Retina (tissue), 1 donor: ENCODE results near the gene ADK.

ENCODE experiments used
- DNase-seq: peaks from one replicate; pipeline ENCODE4 v3.0.0-alpha.2; 2016

Gene ADK

DNA sequence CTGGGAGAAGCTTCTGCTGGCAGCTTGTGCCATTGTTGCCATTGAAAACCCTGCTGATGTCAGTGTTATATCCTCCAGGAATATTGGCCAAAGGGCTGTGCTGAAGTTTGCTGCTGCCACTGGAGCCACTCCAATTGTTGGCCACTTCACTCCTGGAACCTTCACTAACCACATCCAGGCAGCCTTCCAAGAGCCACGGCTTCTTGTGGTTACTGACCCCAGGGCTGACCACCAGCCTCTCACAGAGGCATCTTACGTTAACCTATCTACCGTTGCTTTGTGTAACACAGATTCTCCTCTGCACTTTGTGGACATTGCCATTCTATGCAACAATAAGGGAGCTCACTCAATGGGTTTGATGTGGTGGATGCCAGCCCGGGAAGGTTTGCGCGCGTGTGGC is 220.7 kb downstream of the ADK start:
- DNase-seq, result no peak

- no peak for DNase-seq
Measured at GRCh38 chr10:74373059-74373458, 222.0 kb downstream of the ADK start.

- DNase-seq, result no peak
Measured at GRCh38 chr10:74377476-74377875, 226.5 kb downstream of the ADK start.

DNA sequence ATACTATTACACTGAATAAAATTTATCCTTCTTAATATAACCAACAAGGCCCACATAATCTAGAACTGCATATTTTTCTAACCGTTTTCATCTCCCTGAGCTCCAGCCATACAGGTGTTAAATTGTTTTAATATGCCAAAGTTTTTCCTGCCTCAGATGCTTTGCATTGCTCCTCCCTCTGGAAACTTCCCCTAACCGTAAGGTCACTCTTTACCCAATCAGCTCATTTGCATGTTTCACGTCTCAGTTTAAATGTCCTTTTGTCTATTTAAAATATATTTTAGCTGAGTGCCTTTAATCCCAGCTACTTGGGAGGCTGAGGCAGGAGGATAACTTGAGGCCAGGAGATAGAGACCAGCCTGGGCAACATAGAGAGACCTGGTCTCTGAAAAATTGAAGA is 228.5 kb downstream of the ADK start:
- no peak for DNase-seq

DNA sequence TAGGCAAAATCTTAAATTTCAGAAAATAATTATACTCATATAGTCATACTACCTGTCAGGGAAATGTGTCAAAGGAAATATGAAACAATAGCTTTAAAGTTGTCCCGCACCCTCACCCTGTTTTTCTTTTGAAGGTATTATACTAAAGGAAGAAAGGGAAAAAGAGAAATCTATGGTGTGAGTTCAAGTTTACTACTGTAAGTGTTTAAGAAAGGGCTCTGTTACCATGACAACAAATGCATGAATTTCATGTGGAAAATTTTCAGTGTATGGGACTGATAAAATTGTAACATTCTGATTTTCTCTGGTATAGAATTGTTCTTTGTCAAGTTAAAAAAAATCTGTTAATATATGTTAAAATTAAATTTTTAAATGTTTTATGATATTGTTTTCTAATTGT is 229.8 kb downstream of the ADK start:
- no peak for DNase-seq

DNA sequence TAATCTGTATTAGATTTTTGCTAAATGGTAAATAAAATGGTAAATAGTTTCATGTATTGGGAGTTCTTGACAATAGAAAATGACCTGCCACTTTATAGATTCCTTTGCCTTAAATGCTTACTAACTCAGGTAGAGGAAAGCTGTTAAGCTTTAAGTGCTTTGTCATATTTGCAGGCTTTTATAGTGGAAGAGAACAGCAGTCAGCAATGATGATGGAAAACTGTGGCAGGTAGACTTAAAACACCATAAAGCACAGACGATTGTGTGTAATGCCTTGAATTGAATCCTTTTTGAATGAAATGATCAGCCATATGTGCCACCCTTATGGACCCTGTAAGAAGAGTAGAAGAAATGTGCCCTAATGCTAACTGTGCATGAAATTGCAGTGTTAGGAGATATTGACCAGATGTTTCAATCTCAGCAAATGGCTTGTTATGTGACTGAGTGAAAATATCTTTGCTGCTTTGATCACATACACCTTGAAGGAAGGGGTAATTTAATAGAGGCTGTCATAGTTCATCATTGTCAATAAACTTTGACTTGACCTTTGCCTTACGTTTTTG is 230.4 kb downstream of the ADK start:
- DNase-seq, result no peak

DNA sequence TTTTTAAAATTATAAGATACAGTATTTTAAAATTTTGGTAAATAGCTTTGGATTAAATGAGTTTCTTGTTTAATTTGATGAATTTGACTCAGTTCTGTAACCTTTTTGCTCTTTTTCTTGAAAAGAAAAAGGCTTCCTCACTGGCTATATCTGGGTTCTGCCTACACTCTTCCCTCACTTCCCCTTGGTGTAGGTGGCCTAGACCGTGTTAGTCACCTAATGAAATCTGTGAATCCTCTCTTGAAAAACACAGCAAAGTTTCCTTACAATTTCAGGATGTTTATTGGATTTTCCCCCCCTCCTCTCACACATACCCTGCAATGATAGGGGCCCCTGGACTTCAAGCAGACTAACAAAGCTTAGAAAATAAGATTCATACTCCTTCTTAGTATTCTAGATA is 231.6 kb downstream of the ADK start:
- no peak for DNase-seq

GRCh38 chr10:74383642-74384041 is 232.6 kb downstream of the ADK start:
- DNase-seq, result no peak

- DNase-seq, result no peak
Measured at GRCh38 chr10:74384615-74385183, 233.7 kb downstream of the ADK start.

DNA sequence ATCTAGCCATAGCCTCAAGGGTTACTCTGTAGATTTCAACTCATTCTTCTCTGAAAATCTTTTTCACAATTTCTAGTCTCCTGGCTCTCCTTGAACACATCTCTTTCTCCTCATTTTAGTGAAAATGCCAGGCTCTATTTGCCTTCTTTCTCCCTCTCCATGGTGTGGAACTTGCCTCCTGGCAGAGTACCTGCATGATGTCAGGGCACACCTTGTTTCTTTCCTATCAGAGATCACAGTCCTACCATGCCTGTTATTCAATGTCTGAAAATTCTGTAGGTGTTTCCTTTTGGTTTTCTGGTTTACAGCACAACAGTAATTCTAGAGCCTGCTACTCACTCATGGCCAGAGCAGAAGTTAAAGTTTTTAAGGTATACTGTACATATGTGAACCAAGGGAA is 237.8 kb downstream of the ADK start:
- DNase-seq, result no peak

DNA sequence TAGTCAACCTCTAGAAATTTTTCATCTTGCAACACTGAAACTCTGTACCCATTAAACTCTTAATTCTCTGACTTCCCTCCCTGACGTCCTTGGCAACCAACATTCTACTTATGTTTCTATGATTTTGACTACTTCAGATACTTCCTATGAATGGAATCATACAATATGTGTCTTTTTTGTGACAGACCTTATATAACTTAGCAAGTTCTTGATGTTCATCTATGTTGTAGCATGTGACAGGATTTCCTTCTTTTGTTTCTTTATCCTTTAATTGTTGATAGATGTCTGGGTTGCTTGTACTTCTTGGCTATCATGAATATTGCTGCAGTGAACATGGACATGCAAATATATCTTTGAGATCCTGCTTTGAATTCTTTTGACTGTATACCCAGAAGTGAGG is 240.8 kb downstream of the ADK start:
- no peak for DNase-seq

DNA sequence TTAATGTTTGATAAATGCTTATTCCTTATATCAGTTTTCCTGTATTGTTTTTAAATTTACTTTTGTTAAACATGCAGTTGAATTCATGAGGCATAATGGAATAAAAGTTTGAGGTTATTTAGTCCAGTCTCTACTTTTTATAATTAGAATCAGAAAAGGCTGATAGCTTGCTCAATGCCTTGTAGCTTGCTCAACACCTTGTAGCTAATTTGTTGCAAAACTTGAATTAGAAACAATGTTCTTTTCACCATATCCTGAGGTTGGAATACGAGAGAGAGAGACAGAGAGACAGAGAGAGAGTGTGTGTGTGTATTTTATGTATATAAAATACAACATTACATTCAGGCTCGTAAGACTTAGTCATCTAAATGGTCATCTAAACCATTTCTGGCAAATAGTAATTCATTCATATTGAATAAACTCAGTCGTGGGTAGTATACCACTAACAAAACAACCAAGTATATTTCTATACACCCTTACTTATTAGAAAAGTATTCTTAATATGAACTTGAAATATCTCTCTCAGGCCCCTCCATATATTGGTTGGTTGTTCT is 243.5 kb downstream of the ADK start:
- no peak for DNase-seq

- DNase-seq, result no peak
Measured at GRCh38 chr10:74400186-74400585, 249.2 kb downstream of the ADK start.

GRCh38 chr10:74406006-74406405 is 255.0 kb downstream of the ADK start:
- no peak for DNase-seq

DNA sequence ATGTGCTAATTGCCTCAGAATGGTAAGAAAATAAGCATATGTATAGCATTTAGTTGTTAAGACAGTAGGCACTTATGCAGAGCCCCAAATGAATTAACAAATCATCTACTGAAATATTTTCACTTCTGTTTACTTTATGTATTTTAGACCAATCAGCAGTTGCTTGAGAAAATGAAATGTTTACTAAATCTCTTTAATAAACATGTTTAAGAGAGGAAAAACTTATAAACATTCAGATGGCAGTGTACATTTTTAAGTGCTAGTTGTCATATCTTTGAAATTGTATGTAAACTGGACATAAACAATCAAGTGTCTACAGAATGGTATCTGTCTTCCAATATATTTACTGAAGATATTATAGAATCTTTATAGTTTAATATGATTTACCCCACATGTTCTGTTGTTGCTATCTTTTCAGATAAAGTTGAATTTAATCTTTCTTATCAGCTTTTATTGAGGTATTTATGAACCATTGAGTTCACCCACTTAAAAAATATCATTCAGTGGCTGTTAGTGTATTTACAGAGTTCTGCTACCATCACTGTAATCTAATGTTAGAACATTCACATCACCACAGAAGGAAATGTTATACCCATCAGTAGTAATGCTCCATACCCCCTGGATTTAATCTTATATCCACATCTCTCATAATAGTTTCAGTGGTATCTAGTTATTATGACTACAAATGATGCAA is 264.3 kb downstream of the ADK start:
- DNase-seq, result no peak

GRCh38 chr10:74417397-74417796 is 266.4 kb downstream of the ADK start:
- DNase-seq, result no peak

- DNase-seq, result peak; percentile 89
Measured at GRCh38 chr10:74418285-74418872, 267.4 kb downstream of the ADK start.

- peak; percentile 49 for DNase-seq
Measured at GRCh38 chr10:74419491-74419951, 268.5 kb downstream of the ADK start.

- DNase-seq, result peak; percentile 24
Measured at GRCh38 chr10:74419958-74420375, 268.9 kb downstream of the ADK start.

- DNase-seq, result no peak
Measured at GRCh38 chr10:74424565-74424964, 273.5 kb downstream of the ADK start.

DNA sequence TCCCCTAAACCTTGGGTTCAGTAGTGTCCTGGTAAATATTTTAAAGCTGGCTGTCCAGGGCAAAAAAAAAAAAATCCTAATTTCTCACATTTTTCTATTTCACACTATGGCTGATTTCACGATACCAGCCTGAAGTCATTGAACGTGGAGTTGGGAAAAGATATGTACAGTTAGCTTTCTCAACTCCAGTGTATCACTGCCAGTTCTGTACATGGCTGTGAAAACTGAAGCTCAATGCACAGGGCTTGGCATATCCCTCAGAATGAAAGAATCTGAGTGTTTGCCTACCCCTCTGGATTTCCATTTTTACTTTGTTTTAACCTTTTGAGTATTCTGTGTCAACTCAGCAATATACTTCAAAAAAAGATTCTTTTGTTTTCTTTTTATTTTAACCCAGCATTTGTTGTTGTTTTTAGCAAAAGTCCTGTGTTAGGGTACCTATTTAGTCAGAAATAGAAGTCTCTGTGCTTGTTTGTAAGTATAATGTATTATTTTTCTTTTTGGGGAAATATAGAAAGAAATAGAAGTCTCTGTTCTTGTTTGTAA is 274.5 kb downstream of the ADK start:
- DNase-seq, result no peak

DNA sequence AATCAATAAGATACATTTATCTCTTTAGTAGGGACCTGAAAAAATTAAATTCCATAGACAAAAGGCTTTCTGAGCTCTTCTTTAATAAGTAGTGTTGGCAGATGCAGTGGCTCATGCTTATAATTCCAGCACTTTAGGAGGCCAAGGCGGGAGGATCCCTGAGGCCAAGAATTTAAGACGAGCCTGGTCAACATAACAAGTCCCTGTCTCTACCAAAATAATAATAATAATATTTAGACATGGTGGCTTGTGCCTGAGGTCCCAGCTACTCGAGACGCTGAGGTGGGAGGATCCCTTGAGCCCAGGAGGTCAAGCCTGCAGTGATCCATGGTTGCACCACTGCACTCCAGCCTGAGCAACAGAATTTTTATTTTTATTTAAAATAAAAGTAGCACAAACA is 280.8 kb downstream of the ADK start:
- no peak for DNase-seq

GRCh38 chr10:74432841-74433594 is 282.0 kb downstream of the ADK start:
- DNase-seq, result peak; percentile 21
